ENCODE measurements around the gene THEMIS2. TPM values are rescaled to one million over a fixed set of nuclear protein-coding genes. Genes with fewer than 3 reads are reported as not detected.
"Not testable (repeated sequence)": the region's sequence is repeated elsewhere in the genome, so short reads cannot be mapped to it uniquely, and the experiment has no call there.

THEMIS2 gene
- total RNA-seq, 2 donors from 2014 or later = 38.4 to 51.9 TPM

- Mint-ChIP-seq H3K27ac (no peak overlapping the region), H3K9me3 (no peaks in the 10 kb centered on the region), H3K27me3 (no peaks in the 10 kb centered on the region), H3K36me3 (no peaks in the 10 kb centered on the region), H3K4me3 (no peak overlapping the region), H3K4me1 (ENCODE audit: low read depth in 2 of 2) (peaks cover 11% of the 10 kb centered on the region in 2 donors)
- no peak for ATAC-seq
- no peak for DNase-seq (ENCODE audit: low spot score)
Measured at GRCh38 chr1:27856561-27857343, 15.6 kb upstream of the THEMIS2 start.

GRCh38 chr1:27857552-27857951, 14.8 kb upstream of the THEMIS2 start:
- ATAC-seq; H3K27ac Mint-ChIP-seq; H3K9me3 Mint-ChIP-seq; H3K36me3 Mint-ChIP-seq; H3K4me3 Mint-ChIP-seq; DNase-seq (ENCODE audit: low spot score); H3K27me3 Mint-ChIP-seq: not testable (repeated sequence)
- peaks cover 11% of the 10 kb centered on the region in 2 donors for H3K4me1 Mint-ChIP-seq (ENCODE audit: low read depth in 2 of 2)

GRCh38 chr1:27858072-27858948, 14.0 kb upstream of the THEMIS2 start:
- Mint-ChIP-seq H3K27me3 (no peaks in the 10 kb centered on the region), H3K27ac (peak overlapping the region in 1 of 2 donors; percentile 71), H3K9me3 (no peaks in the 10 kb centered on the region), H3K36me3 (no peaks in the 10 kb centered on the region), H3K4me3 (no peak overlapping the region), H3K4me1 (ENCODE audit: low read depth in 2 of 2) (peaks cover 16 to 17% of the 10 kb centered on the region in 2 donors)
- ATAC-seq (peak; percentile 92 to 93), DNase-seq (ENCODE audit: low spot score) (peak; percentile 83)

- Mint-ChIP-seq H3K27ac (peak overlapping the region in 1 of 2 donors; percentile 71), H3K36me3 (no peaks in the 10 kb centered on the region), H3K9me3 (no peaks in the 10 kb centered on the region), H3K27me3 (no peaks in the 10 kb centered on the region), H3K4me1 (ENCODE audit: low read depth in 2 of 2) (peaks cover 22 to 24% of the 10 kb centered on the region in 2 donors), H3K4me3 (no peak overlapping the region)
- DNase-seq (ENCODE audit: low spot score) = no peak
- ATAC-seq = no peak
Measured at GRCh38 chr1:27858949-27859576, 13.3 kb upstream of the THEMIS2 start.

GRCh38 chr1:27861436-27861835, 10.9 kb upstream of the THEMIS2 start:
- ATAC-seq (no peak), DNase-seq (ENCODE audit: low spot score) (no peak)
- peak overlapping the region in 1 of 2 donors; percentile 71 for H3K27ac Mint-ChIP-seq
- no peaks in the 10 kb centered on the region for H3K27me3 Mint-ChIP-seq
- peaks cover 24 to 27% of the 10 kb centered on the region in 2 donors for H3K4me1 Mint-ChIP-seq (ENCODE audit: low read depth in 2 of 2)
- H3K4me3 Mint-ChIP-seq = no peak overlapping the region
- no peaks in the 10 kb centered on the region for H3K36me3 Mint-ChIP-seq
- H3K9me3 Mint-ChIP-seq = no peaks in the 10 kb centered on the region

GRCh38 chr1:27862004-27862403, 10.3 kb upstream of the THEMIS2 start:
- ATAC-seq (no peak), DNase-seq (ENCODE audit: low spot score) (no peak)
- H3K27me3 Mint-ChIP-seq = no peaks in the 10 kb centered on the region
- H3K9me3 Mint-ChIP-seq = no peaks in the 10 kb centered on the region
- H3K27ac Mint-ChIP-seq = peak overlapping the region in 1 of 2 donors; percentile 71
- no peaks in the 10 kb centered on the region for H3K36me3 Mint-ChIP-seq
- H3K4me1 Mint-ChIP-seq (ENCODE audit: low read depth in 2 of 2) = peaks cover 25 to 29% of the 10 kb centered on the region in 2 donors
- H3K4me3 Mint-ChIP-seq = no peak overlapping the region

- ATAC-seq (peak; percentile 78 to 80), DNase-seq (ENCODE audit: low spot score) (no peak)
- Mint-ChIP-seq H3K9me3 (no peaks in the 10 kb centered on the region), H3K4me3 (peak overlapping the region; percentile 7), H3K36me3 (no peaks in the 10 kb centered on the region), H3K4me1 (ENCODE audit: low read depth in 2 of 2) (peaks cover 28 to 32% of the 10 kb centered on the region in 2 donors), H3K27me3 (no peaks in the 10 kb centered on the region), H3K27ac (peak overlapping the region; percentile 12 to 51)
Measured at GRCh38 chr1:27862671-27863537, 9.4 kb upstream of the THEMIS2 start.

- ATAC-seq = no peak
- Mint-ChIP-seq H3K36me3 (no peaks in the 10 kb centered on the region), H3K4me1 (ENCODE audit: low read depth in 2 of 2) (peaks cover 24 to 29% of the 10 kb centered on the region in 2 donors), H3K4me3 (peak overlapping the region; percentile 7), H3K9me3 (no peaks in the 10 kb centered on the region), H3K27ac (peak overlapping the region; percentile 12 to 51), H3K27me3 (no peaks in the 10 kb centered on the region)
- DNase-seq (ENCODE audit: low spot score) = no peak
Measured at GRCh38 chr1:27863538-27863915, 8.8 kb upstream of the THEMIS2 start.

- ATAC-seq (peak; percentile 23 to 65), DNase-seq (ENCODE audit: low spot score) (no peak)
- H3K27me3 Mint-ChIP-seq = no peaks in the 10 kb centered on the region
- H3K4me3 Mint-ChIP-seq = peak overlapping the region; percentile 30
- H3K27ac Mint-ChIP-seq = peak overlapping the region; percentile 12 to 51
- H3K36me3 Mint-ChIP-seq = no peaks in the 10 kb centered on the region
- H3K9me3 Mint-ChIP-seq = no peaks in the 10 kb centered on the region
- peaks cover 25 to 33% of the 10 kb centered on the region in 2 donors for H3K4me1 Mint-ChIP-seq (ENCODE audit: low read depth in 2 of 2)
Measured at GRCh38 chr1:27864264-27864895, 8.0 kb upstream of the THEMIS2 start.

GRCh38 chr1:27865821-27866220, 6.5 kb upstream of the THEMIS2 start:
- Mint-ChIP-seq H3K4me1 (ENCODE audit: low read depth in 2 of 2) (peaks cover 30 to 37% of the 10 kb centered on the region in 2 donors), H3K36me3 (no peaks in the 10 kb centered on the region), H3K9me3 (no peaks in the 10 kb centered on the region), H3K27me3 (no peaks in the 10 kb centered on the region), H3K27ac (no peak overlapping the region), H3K4me3 (no peak overlapping the region)
- DNase-seq (ENCODE audit: low spot score) (no peak), ATAC-seq (no peak)

- DNase-seq (ENCODE audit: low spot score) (no peak), ATAC-seq (no peak)
- Mint-ChIP-seq H3K36me3 (no peaks in the 10 kb centered on the region), H3K9me3 (no peaks in the 10 kb centered on the region), H3K4me3 (peak overlapping the region; percentile 73), H3K27ac (peak overlapping the region; percentile 77 to 91), H3K27me3 (no peaks in the 10 kb centered on the region), H3K4me1 (ENCODE audit: low read depth in 2 of 2) (peaks cover 31 to 41% of the 10 kb centered on the region in 2 donors)
Measured at GRCh38 chr1:27868556-27868931, 3.8 kb upstream of the THEMIS2 start.

- ATAC-seq = peak; percentile 68 to 78
- Mint-ChIP-seq H3K36me3 (no peaks in the 10 kb centered on the region), H3K4me3 (peak overlapping the region; percentile 73), H3K27me3 (no peaks in the 10 kb centered on the region), H3K27ac (peak overlapping the region; percentile 77 to 91), H3K4me1 (ENCODE audit: low read depth in 2 of 2) (peaks cover 30 to 37% of the 10 kb centered on the region in 2 donors), H3K9me3 (no peaks in the 10 kb centered on the region)
- peak; percentile 83 for DNase-seq (ENCODE audit: low spot score)
Measured at GRCh38 chr1:27868932-27869718, 3.2 kb upstream of the THEMIS2 start.

Data from natural killer cell treated with Interleukin-12 subunit alpha and Interleukin-12 subunit beta and Interleukin-15 and Interleukin-18, amount 100 ng/mL, for 72 hours (primary cell).